GM12878 (cell line): ENCODE measurements around the gene TMC8. TPM values are rescaled to one million over a fixed set of nuclear protein-coding genes. Genes with fewer than 3 reads are reported as not detected.

Experiments used
- ATF7 ChIP-seq: fragments of 450-650 bp; IDR thresholded peaks from 2 replicates; pipeline ENCODE4 v1.6.1; 2016; ENCODE audit warnings: low read depth, mild to moderate bottlenecking
- BMI1 ChIP-seq: fragments of 450-650 bp; IDR thresholded peaks from 2 replicates; pipeline ENCODE4 v1.6.1; 2016; ENCODE audit warnings: mild to moderate bottlenecking, moderate library complexity, borderline replicate concordance
- CHD4 ChIP-seq: fragments of 200-600 bp; sonication (generic); IDR thresholded peaks from 2 replicates; pipeline ENCODE4 v1.6.1; 2016; ENCODE audit warnings: mild to moderate bottlenecking
- CUX1 ChIP-seq: IDR thresholded peaks from 2 replicates; pipeline ENCODE4 v1.6.1; 2012; ENCODE audit warnings: improper control_type of control experiment, low read depth, low read length; ENCODE audit not compliant: insufficient replicate concordance
- EGR1 ChIP-seq, 2 experiments: IDR thresholded peaks; 1 replicate in 1 of 2; 2 replicates in 1 of 2; pipeline ENCODE4 v1.6.1; 2011 to 2012; ENCODE audit warnings: low read depth in 2 of 2, low read length in 2 of 2, borderline replicate concordance in 1 of 2, mild to moderate bottlenecking in 1 of 2, moderate library complexity in 1 of 2
- EP300 ChIP-seq, 2 experiments: fragments of 150-350 bp in 1 of 2; IDR thresholded peaks; 2 replicates each; pipeline ENCODE4 v1.6.1; 2011 to 2012; ENCODE audit warnings: low read depth in 2 of 2, low read length in 2 of 2, borderline replicate concordance in 1 of 2, improper control_type of control experiment in 1 of 2, inconsistent platforms in 1 of 2; ENCODE audit not compliant: control insufficient read depth in 1 of 2
- ESRRA ChIP-seq: IDR thresholded peaks from 2 replicates; pipeline ENCODE4 v1.6.1; 2012; ENCODE audit warnings: mild to moderate bottlenecking, low read length, improper control_type of control experiment
- ETV6 ChIP-seq, 2 experiments: fragments of 450-650 bp in 1 of 2; IDR thresholded peaks in 1 of 2; conservative IDR thresholded peaks in 1 of 2; 2 replicates each; pipeline ENCODE4 v1.6.1; 2014; ENCODE audit warnings: antibody characterized with exemption in 1 of 2, borderline replicate concordance in 1 of 2, low read depth in 1 of 2, mild to moderate bottlenecking in 1 of 2, moderate library complexity in 1 of 2
- FOXK2 ChIP-seq: fragments of 450-650 bp; IDR thresholded peaks from 2 replicates; pipeline ENCODE4 v1.6.1; 2017; ENCODE audit warnings: mild to moderate bottlenecking, moderate library complexity
- FOXM1 ChIP-seq: IDR thresholded peaks from 2 replicates; pipeline ENCODE4 v1.6.1; 2012; ENCODE audit warnings: low read depth, mild to moderate bottlenecking, inconsistent platforms, low read length, moderate library complexity
- IRF4 ChIP-seq: IDR thresholded peaks from 2 replicates; pipeline ENCODE4 v1.6.1; 2011; ENCODE audit warnings: low read depth, low read length
- KDM1A ChIP-seq: fragments of 200-600 bp; sonication (generic); IDR thresholded peaks from 2 replicates; pipeline ENCODE4 v1.6.1; 2016; ENCODE audit warnings: borderline replicate concordance
- KLF5 ChIP-seq: fragments of 450-650 bp; IDR thresholded peaks from 2 replicates; pipeline ENCODE4 v1.6.1; 2014; ENCODE audit warnings: mild to moderate bottlenecking; ENCODE audit not compliant: partially characterized antibody
- NFYA ChIP-seq: IDR thresholded peaks from 2 replicates; pipeline ENCODE4 v1.6.1; 2011; ENCODE audit warnings: low read depth, mild to moderate bottlenecking, low read length, improper control_type of control experiment, borderline replicate concordance
- NR2F1 ChIP-seq: fragments of 450-650 bp; conservative IDR thresholded peaks from 2 replicates; pipeline ENCODE4 v1.6.1; 2017; ENCODE audit warnings: mild to moderate bottlenecking
- PAX8 ChIP-seq: fragments of 450-650 bp; IDR thresholded peaks from 2 replicates; pipeline ENCODE4 v1.6.1; 2017; ENCODE audit warnings: mild to moderate bottlenecking, moderate library complexity
- SMAD1 ChIP-seq: fragments of 450-650 bp; IDR thresholded peaks from 2 replicates; pipeline ENCODE4 v1.6.1; 2018; ENCODE audit warnings: mild to moderate bottlenecking, low read depth; ENCODE audit not compliant: partially characterized antibody
- SUZ12 ChIP-seq: fragments of 200-600 bp; sonication (generic); IDR thresholded peaks from one replicate; pipeline ENCODE4 v1.6.1; 2018; ENCODE audit warnings: antibody characterized with exemption, mild to moderate bottlenecking; ENCODE audit not compliant: unreplicated experiment
- TARDBP ChIP-seq: IDR thresholded peaks from 2 replicates; pipeline ENCODE4 v1.6.1; 2016; ENCODE audit warnings: borderline replicate concordance
- USF1 ChIP-seq: IDR thresholded peaks from 2 replicates; pipeline ENCODE4 v1.6.1; 2011; ENCODE audit warnings: borderline replicate concordance, low read depth, mild to moderate bottlenecking, moderate library complexity, mixed read lengths, low read length; ENCODE audit not compliant: insufficient read depth; ENCODE audit errors: extremely low read length
- WRNIP1 ChIP-seq: IDR thresholded peaks from 2 replicates; pipeline ENCODE4 v1.6.1; 2011; ENCODE audit warnings: low read depth, low read length, improper control_type of control experiment, borderline replicate concordance
- YBX1 ChIP-seq: fragments of 450-650 bp; IDR thresholded peaks from 2 replicates; pipeline ENCODE4 v1.6.1; 2016; ENCODE audit warnings: antibody characterized with exemption
- ZNF217 ChIP-seq: fragments of 450-650 bp; IDR thresholded peaks from 2 replicates; pipeline ENCODE4 v1.6.1; 2017; ENCODE audit warnings: antibody characterized with exemption, mild to moderate bottlenecking
- polyA plus RNA-seq, 11 experiments: library from polyadenylated mRNA; depleted of rRNA in 4 of 11; unstranded in 6 of 11; stranded (reverse) in 5 of 11; fragments of >200 nt; fragmentation: Nextera tagmentation in 4 of 11; fragmentation: Illumina TruSeq in 1 of 11; extraction: Ambion mirVana in 4 of 11; extraction: Trizol in 1 of 11; gene quantifications; 1 replicate in 1 of 11; 2 replicates in 10 of 11; pipeline versions ENCODE4 v1.2.1 to v1.2.3, GENCODE V29; 2011 to 2016; ENCODE audit warnings: inconsistent platforms in 2 of 11, missing spikeins in 2 of 11, low read depth in 1 of 11
- total RNA-seq, 4 experiments: library from RNA; depleted of rRNA in 3 of 4; stranded (reverse); fragments of >200 nt in 3 of 4; fragmentation: Illumina TruSeq in 1 of 4; extraction: Trizol in 1 of 4; gene quantifications; 2 replicates each; pipeline versions ENCODE4 v1.2.1 to v1.2.3, GENCODE V29; 2013 to 2021
- TF ChIP-seq, protein P1 (sequence below): fragments of 450-650 bp; IDR thresholded peaks from 2 replicates; pipeline ENCODE4 v1.6.1; 2017; ENCODE audit warnings: borderline replicate concordance

TMC8 gene
- total and polyA plus RNA-seq, 10 of the 15 experiments (the other 5 are each of a cell fraction or from before 2014, with no cell fraction given): 2.7 to 128 (median 40.0) TPM

- TF ChIP-seq FOXM1: peak; percentile 72; the same call in 1 of the 2 replicates
- peak; percentile 94 for TF ChIP-seq NR2F1
- peak; percentile 88 to 93; a peak in 3 of 4 replicates for TF ChIP-seq EP300 (IDR thresholded peaks at IDR 0.05; ENCODE audit: borderline replicate concordance in 1 of 2, control insufficient read depth in 1 of 2, low read depth in 2 of 2, low read length in 2 of 2)
- peak; percentile 15; the same call in 1 of the 2 replicates for TF ChIP-seq ZNF217
- TF ChIP-seq USF1: no peak
- TF ChIP-seq WRNIP1: no peak
- TF ChIP-seq SMAD1: peak; percentile 75
- TF ChIP-seq FOXK2: no peak
- no peak for TF ChIP-seq SUZ12
- TF ChIP-seq YBX1: no peak
- TF ChIP-seq IRF4: no peak
- TF ChIP-seq KLF5: no peak
- TF ChIP-seq ATF7: peak; percentile 98
- TF ChIP-seq EGR1 (IDR thresholded peaks at IDR 0.05; ENCODE audit: borderline replicate concordance in 1 of 2, low read depth in 2 of 2, low read length in 2 of 2): peak in 1 of 2 experiments; percentile 59; a peak in 1 of 3 replicates
- no peak for TF ChIP-seq ESRRA
- TF ChIP-seq, protein P1, sequence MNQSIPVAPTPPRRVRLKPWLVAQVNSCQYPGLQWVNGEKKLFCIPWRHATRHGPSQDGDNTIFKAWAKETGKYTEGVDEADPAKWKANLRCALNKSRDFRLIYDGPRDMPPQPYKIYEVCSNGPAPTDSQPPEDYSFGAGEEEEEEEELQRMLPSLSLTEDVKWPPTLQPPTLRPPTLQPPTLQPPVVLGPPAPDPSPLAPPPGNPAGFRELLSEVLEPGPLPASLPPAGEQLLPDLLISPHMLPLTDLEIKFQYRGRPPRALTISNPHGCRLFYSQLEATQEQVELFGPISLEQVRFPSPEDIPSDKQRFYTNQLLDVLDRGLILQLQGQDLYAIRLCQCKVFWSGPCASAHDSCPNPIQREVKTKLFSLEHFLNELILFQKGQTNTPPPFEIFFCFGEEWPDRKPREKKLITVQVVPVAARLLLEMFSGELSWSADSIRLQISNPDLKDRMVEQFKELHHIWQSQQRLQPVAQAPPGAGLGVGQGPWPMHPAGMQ: no peak
- TF ChIP-seq TARDBP: no peak
- TF ChIP-seq CHD4: no peak
- TF ChIP-seq NFYA: no peak
- TF ChIP-seq ETV6 (conservative IDR thresholded peaks at IDR 0.05 in 1 of 2, IDR thresholded peaks at IDR 0.05 in 1 of 2; ENCODE audit: borderline replicate concordance in 1 of 2, low read depth in 1 of 2): peak in 1 of 2 experiments; percentile 86; a peak in 2 of 4 replicates
- TF ChIP-seq BMI1: peak; percentile 66; the same call in 1 of the 2 replicates
- TF ChIP-seq CUX1: peak; percentile 20
- no peak for TF ChIP-seq KDM1A
- no peak for TF ChIP-seq PAX8
These were observed 16.9 kb downstream of the TMC8 start (continued) for GRCh38 chr17:78147315-78147998.
